K562 (cell line): ENCODE measurements around the gene LEMD3. TPM values are rescaled to one million over a fixed set of nuclear protein-coding genes. Genes with fewer than 3 reads are reported as not detected.

Experiments used
- ATAC-seq: fragments of 200-7000 bp; cut with Tn5 transposase; 3 replicates; pipeline ENCODE4 v1.9.1; 2020; ENCODE audit warnings: moderate library complexity
- BruUV-seq: library from RNA; stranded (reverse); fragments of 400-500 nt; replicated peaks from 2 replicates; lab custom pipeline; 2021; lab: Mats Ljungman, UMichigan
- CTCF ChIA-PET: fragments of 300-600 bp; formaldehyde crosslinking; extraction: SDS; loops from one replicate; lab custom pipeline; 2021; ENCODE audit warnings: low intra/inter-chr PET ratio; lab: Yijun Ruan, JAX
- POLR2A ChIA-PET: fragments of 300-600, 350-650 bp; sonication (Branson Sonifier 250); formaldehyde crosslinking; extraction: SDS; loops from one replicate; lab custom pipeline; 2021; ENCODE audit warnings: antibody characterized with exemption, inconsistent platforms; lab: Yijun Ruan, JAX
- DNase-seq, 4 experiments: peaks; one replicate each; pipeline versions ENCODE4 v3.0.0 to v3.0.0-alpha.2; 2011 to 2018; ENCODE audit warnings: low spot score in 3 of 4, mixed read lengths in 3 of 4; ENCODE audit errors: extremely low read depth in 1 of 4
- FAIRE-seq: peaks from 2 replicates; lab custom pipeline; 2011; peaks lifted over from hg19 to GRCh38; lab: Jason Lieb, UNC
- H2AFZ ChIP-seq: 2 replicates; pipeline ENCODE4 v1.6.0; 2011; ENCODE audit warnings: low read depth, low read length, control low read depth, inconsistent platforms
- H3K27ac ChIP-seq: fragments of 200-600 bp; 3 replicates; pipeline ENCODE4 v1.8.0; 2011; ENCODE audit warnings: low read depth, mild to moderate bottlenecking, control low read depth, inconsistent platforms, low read length, moderate library complexity, mixed read lengths; ENCODE audit errors: extremely low read depth
- H3K27me3 ChIP-seq, 2 experiments: fragments of 300-600 bp in 1 of 2; 2 replicates in 1 of 2; 3 replicates in 1 of 2; pipeline versions ENCODE4 v1.6.0 to v1.8.0; 2011; ENCODE audit warnings: inconsistent platforms in 2 of 2, low read length in 2 of 2, mild to moderate bottlenecking in 1 of 2, mixed read lengths in 1 of 2, moderate library complexity in 1 of 2; ENCODE audit not compliant: control insufficient read depth in 2 of 2, insufficient read depth in 2 of 2
- H3K36me3 ChIP-seq: fragments of 300-600 bp; 3 replicates; pipeline ENCODE4 v1.8.0; 2011; ENCODE audit warnings: mild to moderate bottlenecking, low read length, inconsistent platforms; ENCODE audit not compliant: control insufficient read depth, insufficient read depth
- H3K4me1 ChIP-seq, 2 experiments: fragments of 200-600 bp in 1 of 2; replicated peaks in 1 of 2; 2 replicates in 1 of 2; 3 replicates in 1 of 2; pipeline versions ENCODE4 v1.5.1 to v1.8.0; 2011; ENCODE audit warnings: inconsistent platforms in 2 of 2, low read length in 2 of 2, mild to moderate bottlenecking in 1 of 2, mixed read lengths in 1 of 2, moderate library complexity in 1 of 2; ENCODE audit not compliant: control insufficient read depth in 2 of 2, insufficient read depth in 2 of 2
- H3K4me2 ChIP-seq: 2 replicates; pipeline ENCODE4 v1.6.1; 2011; ENCODE audit warnings: low read length, control low read depth, inconsistent platforms, mixed read lengths; ENCODE audit not compliant: insufficient read depth
- H3K4me3 ChIP-seq: fragments of 200-600 bp; sonication (generic), shearing (Covaris generic); 2 replicates; pipeline ENCODE4 v1.5.1; 2016; ENCODE audit warnings: control low read depth, inconsistent platforms
- H3K79me2 ChIP-seq: fragments of 200-600 bp; 3 replicates; pipeline ENCODE4 v1.8.0; 2011; ENCODE audit warnings: low read length, inconsistent platforms; ENCODE audit not compliant: control insufficient read depth, insufficient read depth
- H3K9ac ChIP-seq, 2 experiments: 2 replicates each; pipeline versions ENCODE4 v1.6.0 to v1.6.1; 2011; ENCODE audit warnings: low read depth in 2 of 2, low read length in 2 of 2, control low read depth in 1 of 2, inconsistent platforms in 1 of 2, mild to moderate bottlenecking in 1 of 2, mixed read lengths in 1 of 2; ENCODE audit not compliant: insufficient read depth in 1 of 2
- H3K9me1 ChIP-seq: one replicate; pipeline ENCODE4 v1.6.0; 2011; ENCODE audit warnings: inconsistent platforms, mild to moderate bottlenecking, low read length, moderate library complexity; ENCODE audit not compliant: control insufficient read depth, insufficient read depth
- H3K9me3 ChIP-seq: replicated peaks from 2 replicates; pipeline ENCODE4 v1.5.1; 2011; ENCODE audit warnings: low read depth, low read length, inconsistent platforms; ENCODE audit not compliant: control insufficient read depth, insufficient read depth
- H4K20me1 ChIP-seq: replicated peaks from 2 replicates; pipeline ENCODE4 v1.6.1; 2011; ENCODE audit warnings: low read length, inconsistent platforms, mixed read lengths; ENCODE audit not compliant: control insufficient read depth, insufficient read depth
- ARNT ChIP-seq, 2 experiments: fragments of 450-650 bp; IDR thresholded peaks; 2 replicates each; pipeline ENCODE4 v1.6.1; 2016; ENCODE audit warnings: mild to moderate bottlenecking in 1 of 2
- CHD7 ChIP-seq: fragments of 200-600 bp; sonication (generic); IDR thresholded peaks from one replicate; pipeline ENCODE4 v1.6.1; 2012; ENCODE audit warnings: mild to moderate bottlenecking, low read depth, low read length, inconsistent platforms
- DEAF1 ChIP-seq: fragments of 450-650 bp; formaldehyde crosslinking; IDR thresholded peaks from 2 replicates; pipeline ENCODE4 v1.4.0; 2020; ENCODE audit warnings: mild to moderate bottlenecking, moderate library complexity
- DIDO1 ChIP-seq: fragments of 450-650 bp; IDR thresholded peaks from 2 replicates; pipeline ENCODE4 v1.6.1; 2016; ENCODE audit warnings: low read depth, missing biosample characterization, missing genetic modification characterization
- ELF1 ChIP-seq: fragments of 200-800 bp; sonication (Bioruptor generic); IDR thresholded peaks from 2 replicates; pipeline ENCODE4 v1.6.1; 2016; ENCODE audit warnings: missing genetic modification characterization, missing compliant biosample characterization
- EWSR1 ChIP-seq: fragments of 450-650 bp; IDR thresholded peaks from 2 replicates; pipeline ENCODE4 v1.6.1; 2018; ENCODE audit warnings: borderline replicate concordance, mild to moderate bottlenecking, low read depth, moderate library complexity; ENCODE audit not compliant: partially characterized antibody
- FOXK2 ChIP-seq, 2 experiments: fragments of 450-650 bp; IDR thresholded peaks in 1 of 2; conservative IDR thresholded peaks in 1 of 2; 2 replicates each; pipeline ENCODE4 v1.6.1; 2016; ENCODE audit warnings: low read depth in 2 of 2, mild to moderate bottlenecking in 1 of 2
- KLF16 ChIP-seq: IDR thresholded peaks from 2 replicates; pipeline ENCODE4 v1.6.1; 2016; ENCODE audit warnings: antibody characterized with exemption
- NBN ChIP-seq: fragments of 450-650 bp; IDR thresholded peaks from 2 replicates; pipeline ENCODE4 v1.6.1; 2016; ENCODE audit warnings: low read depth, mild to moderate bottlenecking
- TAF1 ChIP-seq: IDR thresholded peaks from 2 replicates; pipeline ENCODE4 v1.6.1; 2011; ENCODE audit warnings: mild to moderate bottlenecking, low read length, moderate library complexity; ENCODE audit not compliant: insufficient read depth, control insufficient read depth, severe bottlenecking; ENCODE audit errors: extremely low read depth
- WGBS: fragments of 100-300 bp; shearing (Covaris generic); methylation state at CpG from one replicate; pipeline ENCODE4 v1.1.6; 2016; ENCODE audit warnings: low coverage, mixed read lengths; ENCODE audit not compliant: insufficient coverage; ENCODE audit errors: missing lambda C conversion rate; 5-methylcytosine and 5-hydroxymethylcytosine counted together
- in situ Hi-C: fragments of 300-500 bp; cut with MboI; formaldehyde crosslinking; loops from 4 replicates; pipeline ENCODE4 v1.15.0; 2018; ENCODE audit warnings: inconsistent platforms, mixed read lengths
- intact Hi-C: fragments of 100-400 bp; cut with micrococcal nuclease; formaldehyde crosslinking; loops from 2 replicates; pipeline ENCODE4 v1.14.2; 2022
- polyA plus RNA-seq, 8 experiments: library from polyadenylated mRNA; depleted of rRNA in 4 of 8; stranded (reverse) in 5 of 8; unstranded in 3 of 8; fragments of >200 nt; fragmentation: Nextera tagmentation in 2 of 8; fragmentation: Illumina TruSeq in 1 of 8; extraction: Ambion mirVana in 2 of 8; extraction: Trizol in 1 of 8; gene quantifications; 2 replicates each; pipeline versions ENCODE4 v1.2.1 to v1.2.3, GENCODE V29; 2011 to 2014; ENCODE audit warnings: inconsistent platforms in 1 of 8, missing spikeins in 1 of 8
- total RNA-seq, 7 experiments: library from RNA; depleted of rRNA in 6 of 7; stranded (reverse); fragments of >200 nt in 6 of 7; fragmentation: Illumina TruSeq in 2 of 7; extraction: Trizol in 2 of 7; gene quantifications; 2 replicates each; pipeline versions ENCODE4 v1.2.1 to v1.2.3, GENCODE V29; 2011 to 2021; ENCODE audit warnings: low replicate concordance in 1 of 7

Gene LEMD3
- total and polyA plus RNA-seq, 9 of the 15 experiments (the other 6 are each of a cell fraction or from before 2014, with no cell fraction given), result 6.8 to 37.4 (median 17.2) TPM

- Histone ChIP-seq H3K79me2 (peaks cover 57% of the 10 kb centered on the region), H3K4me1 (peaks cover 0 to 31% of the 10 kb centered on the region in 2 experiments; a peak in 3 of 5 replicates), H3K4me3 (no peak overlapping the region), H3K9ac (peak overlapping the region in 1 of 2 experiments; percentile 45; a peak in 1 of 4 replicates), H3K27me3 (no peaks in the 10 kb centered on the region), H4K20me1 (no peaks in the 10 kb centered on the region), H3K9me1 (no peaks in the 10 kb centered on the region), H3K4me2 (no peak overlapping the region), H3K36me3 (peaks cover 7% of the 10 kb centered on the region; the same call in 1 of the 3 replicates), H3K9me3 (no peaks in the 10 kb centered on the region), H2AFZ (no peak overlapping the region), H3K27ac (peak overlapping the region; percentile 64; the same call in 2 of the 3 replicates)
- ChIA-PET POLR2A (interaction anchor here (1.2 kb wide), 2 partner anchors 8 to 13 kb away, joined by 4 read pairs; no protein-coding TSS in a partner anchor), CTCF (no interaction called here)
- peak; percentile 53 for ATAC-seq
- in situ Hi-C loops, result no loop called here
- peak in 1 of 4 experiments; percentile 24 for DNase-seq
- intact Hi-C loops, result no loop called here
- no TSS peak for BruUV-seq
- FAIRE-seq, result no peak
- WGBS, result 34% methylated on average over 2 of the region's 2 CpGs
- 0 out of 2 replicates have a peak, but pooled peaks have one; percentile 26 for TF ChIP-seq ELF1
- TF ChIP-seq EWSR1, result no peak
- TF ChIP-seq CHD7, result no peak
- no peak for TF ChIP-seq TAF1
- TF ChIP-seq KLF16, result no peak
- no peak for TF ChIP-seq NBN
- no peak for TF ChIP-seq FOXK2 (conservative IDR thresholded peaks at IDR 0.05 in 1 of 2, IDR thresholded peaks at IDR 0.05 in 1 of 2; ENCODE audit: low read depth in 2 of 2)
- no peak for TF ChIP-seq DEAF1
- no peak for TF ChIP-seq DIDO1
- no peak for TF ChIP-seq ARNT (IDR thresholded peaks at IDR 0.05)
Measured at GRCh38 chr12:65209655-65210043, 40.3 kb downstream of the LEMD3 start.
